ENCODE measurements around the gene IMMT.

IMMT gene

GRCh38 chr2:86213056-86213455 lies 17.8 kb upstream of the IMMT start:
- peak; percentile 82 for DNase-seq (ENCODE audit: low read depth)
- no peak for TF ChIP-seq CTCF (IDR thresholded peaks at IDR 0.05; ENCODE audit: control insufficient read depth, extremely low read depth, insufficient read depth)
- H3K4me3 ChIP-seq (ENCODE audit: low read depth, low read length) = 0 out of 2 replicates have a peak overlapping the region, but pooled peaks have one; percentile 27

- TF ChIP-seq CTCF (IDR thresholded peaks at IDR 0.05; ENCODE audit: control insufficient read depth, extremely low read depth, insufficient read depth) = no peak
- DNase-seq (ENCODE audit: low read depth) = no peak
- H3K4me3 ChIP-seq (ENCODE audit: low read depth, low read length) = no peak overlapping the region
Measured at GRCh38 chr2:86211796-86212188, 16.5 kb upstream of the IMMT start.

GRCh38 chr2:86211033-86211795 lies 16.0 kb upstream of the IMMT start:
- DNase-seq (ENCODE audit: low read depth) = no peak
- no peak overlapping the region for H3K4me3 ChIP-seq (ENCODE audit: low read depth, low read length)
- no peak for TF ChIP-seq CTCF (IDR thresholded peaks at IDR 0.05; ENCODE audit: control insufficient read depth, extremely low read depth, insufficient read depth)

GRCh38 chr2:86204458-86204857 lies 9.2 kb upstream of the IMMT start:
- H3K4me3 ChIP-seq (ENCODE audit: low read depth, low read length) = no peak overlapping the region
- TF ChIP-seq CTCF (IDR thresholded peaks at IDR 0.05; ENCODE audit: control insufficient read depth, extremely low read depth, insufficient read depth) = no peak

GRCh38 chr2:86203614-86204013 lies 8.4 kb upstream of the IMMT start:
- TF ChIP-seq CTCF (IDR thresholded peaks at IDR 0.05; ENCODE audit: control insufficient read depth, extremely low read depth, insufficient read depth) = no peak
- no peak for DNase-seq (ENCODE audit: low read depth)
- no peak overlapping the region for H3K4me3 ChIP-seq (ENCODE audit: low read depth, low read length)

More at GRCh38 chr2:86204458-86204857, 9.2 kb upstream of the IMMT start:
- DNase-seq (ENCODE audit: low read depth) = no peak

- no peak overlapping the region for H3K4me3 ChIP-seq (ENCODE audit: low read depth, low read length)
- no peak for DNase-seq (ENCODE audit: low read depth)
- TF ChIP-seq CTCF (IDR thresholded peaks at IDR 0.05; ENCODE audit: control insufficient read depth, extremely low read depth, insufficient read depth) = no peak
Measured at GRCh38 chr2:86202702-86203101, 7.4 kb upstream of the IMMT start.

GRCh38 chr2:86202336-86202692 lies 7.1 kb upstream of the IMMT start:
- no peak for TF ChIP-seq CTCF (IDR thresholded peaks at IDR 0.05; ENCODE audit: control insufficient read depth, extremely low read depth, insufficient read depth)
- no peak for DNase-seq (ENCODE audit: low read depth)
- no peak overlapping the region for H3K4me3 ChIP-seq (ENCODE audit: low read depth, low read length)

All from LNCaP clone FGC (cell line).